ENCODE data around the gene ARSH. TPM values are rescaled to one million over a fixed set of nuclear protein-coding genes. Genes with fewer than 3 reads are reported as not detected.

Gene ARSH
- total RNA-seq, 1 donor from 2014 or later: not detected

GRCh38 chrX:2965965-2966364 lies 40.4 kb upstream of the ARSH start:
- no peaks in the 10 kb centered on the region for H3K36me3 ChIP-seq
- no peak for DNase-seq (ENCODE audit: low spot score in 2 of 2)
- intact Hi-C loops (cut with DNase I): no loop called here

DNA sequence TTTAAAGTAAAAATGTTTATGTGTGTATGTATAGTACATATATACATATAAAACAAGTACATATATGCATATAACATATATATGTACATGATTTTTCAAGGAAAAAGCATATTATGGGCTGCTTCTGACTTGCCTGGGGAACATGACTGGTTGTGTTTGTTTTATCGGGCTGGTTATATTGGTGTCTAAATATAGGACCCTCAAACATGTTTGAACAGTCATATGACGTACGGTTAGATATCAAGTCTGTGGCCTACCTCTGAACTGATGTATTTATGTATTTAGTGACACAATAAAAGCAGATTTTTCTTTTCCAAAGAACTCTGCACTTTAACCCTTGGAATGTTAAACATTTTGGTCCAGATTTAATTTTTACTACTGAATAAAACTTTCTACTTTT lies 39.3 kb upstream of the ARSH start:
- intact Hi-C loops (cut with DNase I): no loop called here
- no peaks in the 10 kb centered on the region for H3K36me3 ChIP-seq
- TF ChIP-seq, protein P1, sequence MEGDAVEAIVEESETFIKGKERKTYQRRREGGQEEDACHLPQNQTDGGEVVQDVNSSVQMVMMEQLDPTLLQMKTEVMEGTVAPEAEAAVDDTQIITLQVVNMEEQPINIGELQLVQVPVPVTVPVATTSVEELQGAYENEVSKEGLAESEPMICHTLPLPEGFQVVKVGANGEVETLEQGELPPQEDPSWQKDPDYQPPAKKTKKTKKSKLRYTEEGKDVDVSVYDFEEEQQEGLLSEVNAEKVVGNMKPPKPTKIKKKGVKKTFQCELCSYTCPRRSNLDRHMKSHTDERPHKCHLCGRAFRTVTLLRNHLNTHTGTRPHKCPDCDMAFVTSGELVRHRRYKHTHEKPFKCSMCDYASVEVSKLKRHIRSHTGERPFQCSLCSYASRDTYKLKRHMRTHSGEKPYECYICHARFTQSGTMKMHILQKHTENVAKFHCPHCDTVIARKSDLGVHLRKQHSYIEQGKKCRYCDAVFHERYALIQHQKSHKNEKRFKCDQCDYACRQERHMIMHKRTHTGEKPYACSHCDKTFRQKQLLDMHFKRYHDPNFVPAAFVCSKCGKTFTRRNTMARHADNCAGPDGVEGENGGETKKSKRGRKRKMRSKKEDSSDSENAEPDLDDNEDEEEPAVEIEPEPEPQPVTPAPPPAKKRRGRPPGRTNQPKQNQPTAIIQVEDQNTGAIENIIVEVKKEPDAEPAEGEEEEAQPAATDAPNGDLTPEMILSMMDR (IDR thresholded peaks at IDR 0.05): no peak
- H3K9me3 ChIP-seq: no peaks in the 10 kb centered on the region
- no peak for DNase-seq (ENCODE audit: low spot score in 2 of 2)
- peaks cover 0 to 2% of the 10 kb centered on the region in 2 donors for H3K4me1 ChIP-seq
- no peak overlapping the region for H3K27ac ChIP-seq
- no peak overlapping the region for H3K4me3 ChIP-seq
- H3K27me3 ChIP-seq: no peaks in the 10 kb centered on the region

More at GRCh38 chrX:2965965-2966364, 40.4 kb upstream of the ARSH start:
- Histone ChIP-seq H3K27ac (no peak overlapping the region), H3K9me3 (no peaks in the 10 kb centered on the region), H3K27me3 (no peaks in the 10 kb centered on the region), H3K4me1 (peaks cover 0 to 2% of the 10 kb centered on the region in 2 donors), H3K4me3 (no peak overlapping the region)
- TF ChIP-seq, protein P1 (IDR thresholded peaks at IDR 0.05): no peak

- intact Hi-C loops (cut with DNase I): no loop called here
- H3K4me3 ChIP-seq: peak overlapping the region in 1 of 2 donors; percentile 49
- no peaks in the 10 kb centered on the region for H3K27me3 ChIP-seq
- no peak overlapping the region for H3K27ac ChIP-seq
- DNase-seq (ENCODE audit: low spot score in 2 of 2): no peak
- H3K4me1 ChIP-seq: peaks cover 0 to 2% of the 10 kb centered on the region in 2 donors
- TF ChIP-seq, protein P1 (IDR thresholded peaks at IDR 0.05): no peak
- no peaks in the 10 kb centered on the region for H3K9me3 ChIP-seq
- no peaks in the 10 kb centered on the region for H3K36me3 ChIP-seq
Observed at GRCh38 chrX:2967584-2967983, 38.8 kb upstream of the ARSH start.

DNA sequence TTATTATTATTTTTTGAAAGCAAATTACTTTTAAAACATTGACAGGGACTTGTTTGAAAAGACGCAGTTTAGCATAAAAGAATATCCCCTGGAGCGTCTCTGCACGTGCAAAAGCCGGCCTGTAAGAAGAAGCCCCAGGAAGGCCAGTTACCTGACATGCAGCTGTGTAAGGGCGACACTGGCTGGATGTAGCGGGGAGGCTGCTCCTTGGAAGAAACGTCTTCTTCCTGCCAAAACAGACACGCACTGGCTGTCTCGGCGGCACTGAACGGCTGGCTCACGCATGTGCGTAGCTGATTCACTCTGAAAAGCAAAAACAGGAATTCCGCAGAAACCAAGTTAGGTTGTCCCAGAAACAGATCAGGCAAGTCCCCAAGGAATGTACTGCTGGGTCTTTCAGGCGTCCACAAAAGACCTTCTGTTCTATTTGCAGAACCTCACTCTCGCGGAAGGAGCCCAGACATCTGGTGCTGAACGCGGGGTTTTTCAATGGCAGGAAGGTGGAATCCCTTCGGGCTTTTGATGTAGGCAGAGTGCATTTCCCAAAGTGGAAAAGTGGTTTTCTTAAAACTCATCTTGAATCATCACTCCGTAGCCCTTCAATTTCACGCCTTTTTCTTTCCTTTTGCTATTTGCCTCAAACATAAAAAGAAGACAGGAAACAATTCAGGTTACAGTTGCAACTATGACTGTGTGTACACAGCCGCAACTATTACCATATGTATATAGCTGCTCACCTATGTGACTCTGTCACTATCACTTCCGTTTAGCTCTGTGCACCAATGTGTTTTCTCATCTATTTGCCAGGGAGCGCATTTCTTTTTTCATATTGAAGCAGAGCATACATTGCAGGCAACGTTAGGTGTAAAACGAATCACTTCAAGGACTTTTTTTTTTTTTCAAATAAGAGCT lies 38.1 kb upstream of the ARSH start:
- Histone ChIP-seq H3K27ac (no peak overlapping the region), H3K9me3 (no peaks in the 10 kb centered on the region), H3K4me3 (peak overlapping the region in 1 of 2 donors; percentile 49), H3K4me1 (peaks cover 0 to 2% of the 10 kb centered on the region in 2 donors), H3K36me3 (no peaks in the 10 kb centered on the region), H3K27me3 (no peaks in the 10 kb centered on the region)
- no peak for DNase-seq (ENCODE audit: low spot score in 2 of 2)
- intact Hi-C loops (cut with DNase I): no loop called here
- TF ChIP-seq, protein P1 (IDR thresholded peaks at IDR 0.05): peak in 1 of 3 experiments; percentile 7

- TF ChIP-seq, protein P1 (IDR thresholded peaks at IDR 0.05): no peak
- intact Hi-C loops (cut with DNase I): no loop called here
- Histone ChIP-seq H3K4me3 (no peak overlapping the region), H3K4me1 (peaks cover 0 to 2% of the 10 kb centered on the region in 2 donors), H3K9me3 (no peaks in the 10 kb centered on the region), H3K27ac (no peak overlapping the region), H3K27me3 (no peaks in the 10 kb centered on the region), H3K36me3 (no peaks in the 10 kb centered on the region)
- no peak for DNase-seq (ENCODE audit: low spot score in 2 of 2)
Observed at GRCh38 chrX:2969021-2969420, 37.3 kb upstream of the ARSH start.
